Neural cell (in vitro differentiated cells): Measurements from ENCODE around the gene ACD.

Experiments used
- EP300 ChIP-seq: fragments of 450-650 bp; conservative IDR thresholded peaks from 2 replicates; pipeline ENCODE4 v1.6.1; 2014; ENCODE audit warnings: antibody characterized with exemption, mild to moderate bottlenecking, moderate library complexity; ENCODE audit not compliant: poor library complexity, severe bottlenecking
- EZH2 ChIP-seq: fragments of 200-600, 300-800 bp; shearing (Covaris generic), sonication (generic); IDR thresholded peaks from 2 replicates; pipeline ENCODE4 v1.6.1; 2014; ENCODE audit warnings: antibody characterized with exemption, low read length, borderline replicate concordance, mild to moderate bottlenecking; ENCODE audit not compliant: insufficient read depth, poor library complexity, severe bottlenecking
- POLR2AphosphoS5 ChIP-seq: IDR thresholded peaks from 2 replicates; pipeline ENCODE4 v1.6.1; 2012
- TF ChIP-seq, protein P1 (sequence below): fragments of 450-650 bp; IDR thresholded peaks from 2 replicates; pipeline ENCODE4 v1.5.1; 2014; ENCODE audit warnings: antibody characterized with exemption, mild to moderate bottlenecking, moderate library complexity; ENCODE audit not compliant: poor library complexity, severe bottlenecking

GRCh38 chr16:67669499-67670101 lies 9.5 kb upstream of the ACD start:
- TF ChIP-seq POLR2AphosphoS5 (no peak), EP300 (no peak), EZH2 (no peak)
- TF ChIP-seq, protein P1, sequence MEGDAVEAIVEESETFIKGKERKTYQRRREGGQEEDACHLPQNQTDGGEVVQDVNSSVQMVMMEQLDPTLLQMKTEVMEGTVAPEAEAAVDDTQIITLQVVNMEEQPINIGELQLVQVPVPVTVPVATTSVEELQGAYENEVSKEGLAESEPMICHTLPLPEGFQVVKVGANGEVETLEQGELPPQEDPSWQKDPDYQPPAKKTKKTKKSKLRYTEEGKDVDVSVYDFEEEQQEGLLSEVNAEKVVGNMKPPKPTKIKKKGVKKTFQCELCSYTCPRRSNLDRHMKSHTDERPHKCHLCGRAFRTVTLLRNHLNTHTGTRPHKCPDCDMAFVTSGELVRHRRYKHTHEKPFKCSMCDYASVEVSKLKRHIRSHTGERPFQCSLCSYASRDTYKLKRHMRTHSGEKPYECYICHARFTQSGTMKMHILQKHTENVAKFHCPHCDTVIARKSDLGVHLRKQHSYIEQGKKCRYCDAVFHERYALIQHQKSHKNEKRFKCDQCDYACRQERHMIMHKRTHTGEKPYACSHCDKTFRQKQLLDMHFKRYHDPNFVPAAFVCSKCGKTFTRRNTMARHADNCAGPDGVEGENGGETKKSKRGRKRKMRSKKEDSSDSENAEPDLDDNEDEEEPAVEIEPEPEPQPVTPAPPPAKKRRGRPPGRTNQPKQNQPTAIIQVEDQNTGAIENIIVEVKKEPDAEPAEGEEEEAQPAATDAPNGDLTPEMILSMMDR: no peak
